OCI-LY1 (cell line): ENCODE data around the gene INKA1.

ENCODE experiments used
- H2AFZ ChIP-seq: fragments of 200-600 bp; sonication (generic), shearing (Covaris generic); 2 replicates; pipeline ENCODE4 v1.6.0; 2014; ENCODE audit warnings: antibody characterized with exemption, mild to moderate bottlenecking, low read length
- H3F3A ChIP-seq: fragments of 200-600 bp; sonication (generic), shearing (Covaris generic); 2 replicates; pipeline ENCODE4 v1.6.0; 2014; ENCODE audit warnings: mild to moderate bottlenecking, antibody characterized with exemption, low read length, moderate library complexity; ENCODE audit not compliant: insufficient read depth
- H3K27ac ChIP-seq: fragments of 200-600 bp; sonication (generic); 2 replicates; pipeline ENCODE4 v1.5.1; 2014; ENCODE audit warnings: low read length, mixed run types, mild to moderate bottlenecking, low read depth; ENCODE audit not compliant: poor library complexity, severe bottlenecking
- H3K27me3 ChIP-seq: fragments of 200-600 bp; sonication (generic); 2 replicates; pipeline ENCODE4 v1.6.0; 2014; ENCODE audit warnings: antibody characterized with exemption, mild to moderate bottlenecking, low read length, moderate library complexity; ENCODE audit not compliant: insufficient read depth
- H3K36me3 ChIP-seq: fragments of 200-600 bp; sonication (generic); 2 replicates; pipeline ENCODE4 v1.6.1; 2014; ENCODE audit warnings: mild to moderate bottlenecking, antibody characterized with exemption, low read length, moderate library complexity, mixed read lengths; ENCODE audit not compliant: insufficient read depth
- H3K4me1 ChIP-seq: fragments of 200-600 bp; sonication (generic); 2 replicates; pipeline ENCODE4 v1.5.1; 2014; ENCODE audit warnings: mild to moderate bottlenecking, low read length, moderate library complexity; ENCODE audit not compliant: insufficient read depth, severe bottlenecking
- H3K4me2 ChIP-seq: fragments of 200-600 bp; sonication (generic), shearing (Covaris generic); 2 replicates; pipeline ENCODE4 v1.6.1; 2014; ENCODE audit warnings: low read length
- H3K4me3 ChIP-seq: fragments of 200-600 bp; sonication (generic); 2 replicates; pipeline ENCODE4 v1.5.1; 2014; ENCODE audit warnings: low read length, low read depth, mild to moderate bottlenecking, mixed read lengths; ENCODE audit not compliant: poor library complexity, severe bottlenecking
- H3K79me2 ChIP-seq: fragments of 200-600 bp; shearing (Covaris generic); 2 replicates; pipeline ENCODE4 v1.6.1; 2016; ENCODE audit warnings: mixed run types, low read length, mixed read lengths; ENCODE audit not compliant: insufficient read depth
- H3K9ac ChIP-seq: fragments of 200-600 bp; sonication (generic), shearing (Covaris generic); 2 replicates; pipeline ENCODE4 v1.6.1; 2014; ENCODE audit warnings: mild to moderate bottlenecking, low read length, mixed read lengths
- H3K9me2 ChIP-seq: fragments of 200-600 bp; sonication (generic), shearing (Covaris generic); 2 replicates; pipeline ENCODE4 v1.6.1; 2014; ENCODE audit warnings: low read depth, mild to moderate bottlenecking, low read length, mixed read lengths
- H3K9me3 ChIP-seq: fragments of 200-600 bp; shearing (Covaris generic); 2 replicates; pipeline ENCODE4 v1.6.1; 2014; ENCODE audit warnings: low read length, mixed read lengths
- H4K20me1 ChIP-seq: fragments of 200-600 bp; sonication (generic), shearing (Covaris generic); 2 replicates; pipeline ENCODE4 v1.6.0; 2016; ENCODE audit warnings: mild to moderate bottlenecking, low read length; ENCODE audit not compliant: insufficient read depth
- EZH2 ChIP-seq: fragments of 200-600 bp; sonication (generic), shearing (Covaris generic); IDR thresholded peaks from 2 replicates; pipeline ENCODE4 v1.8.0; 2017; ENCODE audit warnings: borderline replicate concordance, mixed run types, mild to moderate bottlenecking, antibody characterized with exemption, low read length, moderate library complexity, mixed read lengths
- TF ChIP-seq, protein P1 (sequence below): fragments of 200-600 bp; sonication (generic), shearing (Covaris generic); IDR thresholded peaks from 2 replicates; pipeline ENCODE4 v1.5.1; 2017; ENCODE audit warnings: mild to moderate bottlenecking, antibody characterized with exemption, low read length, moderate library complexity, mixed read lengths

Gene INKA1

DNA sequence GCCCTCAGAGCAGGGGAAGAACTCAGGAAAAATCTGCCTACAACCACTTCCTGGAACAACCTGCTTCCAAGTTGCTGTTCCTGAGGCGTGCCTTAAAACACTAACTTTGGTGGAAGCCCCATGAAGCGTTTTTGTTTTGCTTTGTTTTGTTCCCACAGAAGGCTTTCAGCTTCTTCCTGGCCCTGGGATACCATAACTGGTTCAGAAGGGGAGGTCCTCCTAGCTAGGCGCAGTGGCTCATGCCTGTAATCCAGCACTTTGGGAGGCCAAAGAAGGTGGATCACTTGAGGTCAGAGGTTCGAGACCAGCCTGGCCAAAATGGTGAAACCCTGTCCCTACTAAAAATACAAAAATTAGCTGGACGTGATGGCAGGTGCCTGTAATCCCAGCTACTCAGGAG lies 15.5 kb upstream of the INKA1 start:
- Histone ChIP-seq H3K9ac (no peak overlapping the region), H3F3A (no peaks in the 10 kb centered on the region), H3K27ac (no peak overlapping the region), H3K4me1 (peaks cover 24% of the 10 kb centered on the region), H3K27me3 (no peaks in the 10 kb centered on the region), H3K79me2 (peaks cover 9% of the 10 kb centered on the region), H3K4me2 (no peak overlapping the region), H3K4me3 (no peak overlapping the region), H3K36me3 (peaks cover 3% of the 10 kb centered on the region; the same call in 1 of the 2 replicates), H2AFZ (no peak overlapping the region), H4K20me1 (no peaks in the 10 kb centered on the region), H3K9me2 (no peaks in the 10 kb centered on the region), H3K9me3 (no peaks in the 10 kb centered on the region)
- TF ChIP-seq EZH2 = no peak
- TF ChIP-seq, protein P1, sequence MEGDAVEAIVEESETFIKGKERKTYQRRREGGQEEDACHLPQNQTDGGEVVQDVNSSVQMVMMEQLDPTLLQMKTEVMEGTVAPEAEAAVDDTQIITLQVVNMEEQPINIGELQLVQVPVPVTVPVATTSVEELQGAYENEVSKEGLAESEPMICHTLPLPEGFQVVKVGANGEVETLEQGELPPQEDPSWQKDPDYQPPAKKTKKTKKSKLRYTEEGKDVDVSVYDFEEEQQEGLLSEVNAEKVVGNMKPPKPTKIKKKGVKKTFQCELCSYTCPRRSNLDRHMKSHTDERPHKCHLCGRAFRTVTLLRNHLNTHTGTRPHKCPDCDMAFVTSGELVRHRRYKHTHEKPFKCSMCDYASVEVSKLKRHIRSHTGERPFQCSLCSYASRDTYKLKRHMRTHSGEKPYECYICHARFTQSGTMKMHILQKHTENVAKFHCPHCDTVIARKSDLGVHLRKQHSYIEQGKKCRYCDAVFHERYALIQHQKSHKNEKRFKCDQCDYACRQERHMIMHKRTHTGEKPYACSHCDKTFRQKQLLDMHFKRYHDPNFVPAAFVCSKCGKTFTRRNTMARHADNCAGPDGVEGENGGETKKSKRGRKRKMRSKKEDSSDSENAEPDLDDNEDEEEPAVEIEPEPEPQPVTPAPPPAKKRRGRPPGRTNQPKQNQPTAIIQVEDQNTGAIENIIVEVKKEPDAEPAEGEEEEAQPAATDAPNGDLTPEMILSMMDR = no peak

DNA sequence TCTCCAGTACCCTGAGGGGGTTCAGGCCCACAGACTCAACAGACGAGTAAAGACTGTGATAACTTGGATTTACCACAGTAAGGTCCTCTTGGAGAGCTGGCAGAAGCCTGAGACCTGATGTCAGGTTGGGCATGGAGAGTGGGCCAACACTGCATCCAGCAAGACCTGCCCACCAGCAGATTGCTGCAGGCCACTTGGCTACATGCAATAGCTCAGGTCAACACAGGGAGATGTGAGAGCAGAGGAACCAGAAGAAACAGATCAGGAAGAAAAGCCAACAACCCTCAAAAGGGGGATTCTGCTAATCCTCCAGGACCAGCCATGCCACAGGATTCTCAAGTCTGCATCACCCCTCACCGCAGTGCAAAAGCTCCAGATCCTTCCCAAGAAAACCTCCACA lies 15.0 kb upstream of the INKA1 start:
- Histone ChIP-seq H3K79me2 (peaks cover 9% of the 10 kb centered on the region), H4K20me1 (no peaks in the 10 kb centered on the region), H2AFZ (no peak overlapping the region), H3K27me3 (no peaks in the 10 kb centered on the region), H3K27ac (no peak overlapping the region), H3K4me2 (no peak overlapping the region), H3K9ac (no peak overlapping the region), H3K9me2 (no peaks in the 10 kb centered on the region), H3K9me3 (no peaks in the 10 kb centered on the region), H3K36me3 (peaks cover 3% of the 10 kb centered on the region; the same call in 1 of the 2 replicates), H3F3A (no peaks in the 10 kb centered on the region), H3K4me3 (no peak overlapping the region), H3K4me1 (peaks cover 24% of the 10 kb centered on the region)
- no peak for TF ChIP-seq EZH2
- TF ChIP-seq, protein P1 = no peak

DNA sequence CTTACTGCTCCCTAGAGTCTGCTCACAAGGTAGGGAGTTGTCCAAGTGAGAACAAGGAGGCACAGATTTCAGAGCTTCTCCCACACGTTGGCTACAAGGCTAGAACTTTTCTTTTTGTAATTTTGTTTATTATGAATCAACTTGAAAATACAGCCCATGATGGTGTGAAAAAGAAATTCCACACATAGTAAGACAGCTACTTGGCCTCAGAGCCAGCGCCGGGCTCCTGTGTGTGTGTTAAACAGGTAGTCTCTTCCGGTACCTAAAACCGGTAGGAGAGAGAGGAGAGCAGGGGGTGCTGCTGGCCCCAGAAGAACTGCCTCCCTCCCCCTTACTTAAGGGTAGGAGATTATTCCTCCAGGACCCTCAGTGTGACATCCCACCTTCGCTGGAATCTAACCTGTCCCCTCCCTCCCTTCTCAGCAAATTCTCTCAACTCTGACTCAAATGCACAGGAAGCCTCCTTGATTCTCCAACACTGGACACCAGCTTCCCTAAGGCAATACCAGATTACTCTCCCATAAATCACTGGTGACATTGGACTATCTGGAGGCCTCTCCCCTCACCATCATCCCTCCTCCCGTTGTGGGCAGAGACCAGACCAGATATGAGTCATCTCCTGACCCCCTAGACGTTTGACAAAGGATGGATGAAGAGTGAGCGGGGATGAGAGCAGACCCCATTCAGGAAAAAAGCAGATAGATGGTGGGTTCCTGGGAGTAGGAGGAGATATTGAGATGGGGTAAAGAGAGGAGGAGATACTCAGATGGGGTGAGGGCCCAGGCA lies 12.2 kb upstream of the INKA1 start:
- Histone ChIP-seq H2AFZ (no peak overlapping the region), H3F3A (no peaks in the 10 kb centered on the region), H3K36me3 (no peaks in the 10 kb centered on the region), H3K27ac (no peak overlapping the region), H3K27me3 (no peaks in the 10 kb centered on the region; the same call in 1 of the 2 replicates), H3K4me3 (no peak overlapping the region), H3K4me1 (peaks cover 14% of the 10 kb centered on the region), H4K20me1 (no peaks in the 10 kb centered on the region), H3K9me2 (no peaks in the 10 kb centered on the region), H3K4me2 (no peak overlapping the region), H3K9me3 (no peaks in the 10 kb centered on the region), H3K79me2 (no peaks in the 10 kb centered on the region), H3K9ac (no peak overlapping the region)
- TF ChIP-seq EZH2 = no peak
- TF ChIP-seq, protein P1 = no peak
